VCaP (cell line): ENCODE measurements around the gene SLC38A10.

Experiments used
- H3K27ac ChIP-seq: fragments of 450-650 bp; 2 replicates; pipeline ENCODE4 v1.5.1; 2017
- CTCF ChIP-seq: fragments of 450-650 bp; conservative IDR thresholded peaks from 2 replicates; pipeline ENCODE4 v1.5.1; 2017; ENCODE audit warnings: mild to moderate bottlenecking, moderate library complexity

Gene SLC38A10

DNA sequence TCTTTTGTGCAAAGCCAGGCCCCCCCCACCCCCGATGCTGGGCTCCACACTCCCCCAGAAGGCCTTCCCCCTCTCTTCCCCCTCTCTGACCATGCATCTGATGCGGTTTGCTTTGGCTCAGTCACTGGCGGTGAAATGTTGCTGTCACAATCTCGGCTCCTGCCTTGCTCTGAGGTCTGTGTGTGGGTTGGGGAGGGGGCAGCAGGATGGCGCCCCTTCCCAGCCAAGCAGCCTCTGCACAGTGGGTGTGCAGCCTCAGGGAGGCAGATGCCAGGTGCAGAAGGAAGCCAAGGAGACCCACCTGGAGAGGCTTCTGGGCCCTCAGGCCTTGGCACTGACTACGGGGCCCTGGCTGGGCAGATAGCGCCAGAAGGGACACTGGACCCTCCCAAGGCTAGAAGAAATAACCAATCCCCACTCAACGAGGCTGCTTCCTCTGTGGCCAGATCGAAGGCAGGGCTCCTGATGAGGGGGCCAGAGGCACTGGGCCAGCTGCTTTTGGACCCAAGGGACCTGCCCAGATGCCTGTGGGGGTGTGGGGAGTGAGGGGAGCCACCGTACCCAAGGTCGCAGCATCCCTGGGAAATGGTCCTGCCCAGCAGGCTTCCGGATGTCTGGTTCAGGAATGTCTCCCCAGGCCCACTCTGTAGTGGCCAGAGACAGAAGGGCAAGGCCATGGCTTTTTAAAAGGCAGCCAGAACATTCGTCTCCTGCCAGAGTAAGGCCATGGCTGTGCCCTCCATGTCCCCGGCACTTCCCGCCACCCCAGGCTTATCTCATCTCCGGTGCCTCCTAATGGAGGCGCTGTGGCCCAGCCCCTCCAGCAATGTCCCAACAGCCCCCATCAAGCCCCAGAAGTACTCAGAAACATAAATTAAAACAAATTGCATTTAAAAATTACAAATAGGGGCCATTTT is 43.4 kb upstream of the SLC38A10 start:
- no peak; the same call in 1 of the 2 replicates for TF ChIP-seq CTCF
- peak overlapping the region; percentile 100 for H3K27ac ChIP-seq

- no peak overlapping the region; the same call in 1 of the 2 replicates for H3K27ac ChIP-seq
- TF ChIP-seq CTCF = no peak
Observed at GRCh38 chr17:81337476-81337879, 42.4 kb upstream of the SLC38A10 start.

- no peak for TF ChIP-seq CTCF
- peak overlapping the region; percentile 24; the same call in 1 of the 2 replicates for H3K27ac ChIP-seq
Observed at GRCh38 chr17:81336930-81337325, 41.8 kb upstream of the SLC38A10 start.

DNA sequence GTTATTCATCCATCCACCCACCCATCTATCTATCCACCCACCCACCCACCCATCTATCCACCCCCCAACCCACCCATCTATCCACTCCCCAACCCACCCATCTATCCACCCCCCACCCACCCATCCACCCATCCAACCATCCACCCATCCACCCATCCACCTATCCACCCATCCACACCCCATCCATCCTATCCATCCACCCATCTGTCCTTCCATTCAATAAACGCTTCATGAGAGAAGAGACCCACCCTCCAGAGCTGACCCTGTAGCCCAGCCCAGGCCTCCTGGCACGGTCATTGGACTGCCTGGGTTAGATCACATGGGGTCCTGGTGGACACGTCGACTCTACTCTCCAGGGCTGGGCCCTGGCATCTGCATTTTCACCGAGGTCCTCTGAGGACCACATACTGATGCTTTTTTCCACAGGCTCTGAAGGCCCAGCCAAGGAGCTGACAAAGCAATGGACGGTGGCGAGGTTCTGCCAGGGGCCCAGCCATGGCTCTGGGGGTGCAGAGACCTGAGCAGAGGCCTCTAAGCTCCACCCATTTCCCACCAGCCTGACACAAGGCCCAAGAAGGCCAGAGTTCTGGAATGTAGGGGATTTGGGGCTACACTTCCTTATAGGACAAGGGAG is 41.3 kb upstream of the SLC38A10 start:
- H3K27ac ChIP-seq = peak overlapping the region; percentile 24; the same call in 1 of the 2 replicates
- TF ChIP-seq CTCF = no peak

- peak overlapping the region; percentile 7; the same call in 1 of the 2 replicates for H3K27ac ChIP-seq
- TF ChIP-seq CTCF = no peak
Observed at GRCh38 chr17:81335773-81336157, 40.7 kb upstream of the SLC38A10 start.

DNA sequence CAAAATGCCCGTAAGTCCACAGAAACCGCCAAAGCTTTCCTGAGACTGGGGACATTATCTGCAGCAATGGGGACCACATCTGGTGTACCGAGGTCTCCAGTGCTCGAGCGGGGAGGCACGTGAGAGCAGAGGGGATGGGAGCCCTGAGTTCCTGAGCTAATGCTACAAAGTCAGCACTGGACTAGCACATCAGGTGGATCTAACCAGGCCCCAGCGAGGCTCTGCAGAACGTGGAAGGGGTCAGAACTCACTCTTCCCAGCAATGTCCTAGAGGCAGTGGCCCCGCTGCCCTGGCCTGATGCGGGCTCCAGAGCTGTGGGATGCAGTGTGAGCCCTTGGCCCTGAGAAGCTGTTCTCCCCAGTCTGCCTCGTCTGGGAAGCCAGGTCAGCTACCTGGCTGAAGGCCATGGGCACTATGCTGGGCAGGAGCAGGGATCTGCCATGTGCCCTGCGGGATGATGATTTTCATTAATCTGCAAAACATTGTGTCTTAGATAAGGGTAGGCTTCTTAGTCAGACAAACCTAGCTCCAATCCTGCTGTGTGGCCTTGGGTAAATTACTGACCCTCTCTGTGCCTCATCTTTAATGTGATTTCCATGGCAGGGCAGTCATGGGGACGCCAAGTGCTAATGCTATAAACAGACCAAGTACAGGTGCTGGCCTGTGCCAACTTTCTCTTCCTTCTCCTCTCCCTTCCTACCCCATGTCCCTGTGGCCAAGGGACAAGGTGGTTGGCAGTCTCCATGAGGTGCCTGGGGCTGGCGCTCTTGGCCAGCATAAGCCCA is 40.1 kb upstream of the SLC38A10 start:
- TF ChIP-seq CTCF = no peak

More for the DNA sequence above, 40.1 kb upstream of the SLC38A10 start:
- peak overlapping the region; percentile 7; the same call in 1 of the 2 replicates for H3K27ac ChIP-seq
